ENCODE data around the gene RNF212. TPM values are rescaled to one million over a fixed set of nuclear protein-coding genes. Genes with fewer than 3 reads are reported as not detected.

Gene RNF212
- total RNA-seq, 1 donor from 2014 or later: 7.9 TPM

DNA sequence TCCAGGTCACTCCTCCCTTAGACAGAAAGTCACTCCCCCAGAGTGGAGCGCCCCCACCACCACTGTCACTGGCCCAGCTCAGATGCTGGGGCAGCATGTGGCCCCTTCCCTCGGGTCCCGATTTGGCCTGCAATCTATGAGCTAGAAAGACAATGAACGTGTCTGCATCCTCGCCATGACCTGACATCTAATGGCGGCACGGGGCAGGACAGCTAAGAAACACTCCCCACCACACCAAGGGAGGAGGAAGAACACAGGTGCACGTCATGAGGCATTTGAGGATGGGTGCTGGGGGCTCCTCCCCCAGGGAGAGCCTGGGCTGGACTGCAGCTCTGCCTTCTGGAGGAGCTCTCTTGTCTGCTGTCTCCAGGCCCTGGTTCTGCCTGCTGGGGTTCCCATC is 8.7 kb downstream of the RNF212 start:
- TF ChIP-seq, protein P1, sequence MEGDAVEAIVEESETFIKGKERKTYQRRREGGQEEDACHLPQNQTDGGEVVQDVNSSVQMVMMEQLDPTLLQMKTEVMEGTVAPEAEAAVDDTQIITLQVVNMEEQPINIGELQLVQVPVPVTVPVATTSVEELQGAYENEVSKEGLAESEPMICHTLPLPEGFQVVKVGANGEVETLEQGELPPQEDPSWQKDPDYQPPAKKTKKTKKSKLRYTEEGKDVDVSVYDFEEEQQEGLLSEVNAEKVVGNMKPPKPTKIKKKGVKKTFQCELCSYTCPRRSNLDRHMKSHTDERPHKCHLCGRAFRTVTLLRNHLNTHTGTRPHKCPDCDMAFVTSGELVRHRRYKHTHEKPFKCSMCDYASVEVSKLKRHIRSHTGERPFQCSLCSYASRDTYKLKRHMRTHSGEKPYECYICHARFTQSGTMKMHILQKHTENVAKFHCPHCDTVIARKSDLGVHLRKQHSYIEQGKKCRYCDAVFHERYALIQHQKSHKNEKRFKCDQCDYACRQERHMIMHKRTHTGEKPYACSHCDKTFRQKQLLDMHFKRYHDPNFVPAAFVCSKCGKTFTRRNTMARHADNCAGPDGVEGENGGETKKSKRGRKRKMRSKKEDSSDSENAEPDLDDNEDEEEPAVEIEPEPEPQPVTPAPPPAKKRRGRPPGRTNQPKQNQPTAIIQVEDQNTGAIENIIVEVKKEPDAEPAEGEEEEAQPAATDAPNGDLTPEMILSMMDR (IDR thresholded peaks at IDR 0.05): no peak
- TF ChIP-seq POLR2AphosphoS5 (IDR thresholded peaks at IDR 0.05; ENCODE audit: insufficient read depth in 1 of 2, low read depth in 1 of 2): no peak
- no peak for TF ChIP-seq POLR2A (IDR thresholded peaks at IDR 0.05)
- intact Hi-C loops (cut with DNase I): no loop called here
- no peaks in the 10 kb centered on the region for H3K9me3 ChIP-seq
- no peaks in the 10 kb centered on the region for H3K4me1 ChIP-seq
- H3K27me3 ChIP-seq: no peaks in the 10 kb centered on the region
- H3K36me3 ChIP-seq: no peaks in the 10 kb centered on the region
- H3K27ac ChIP-seq: no peak overlapping the region
- no peak overlapping the region for H3K4me3 ChIP-seq
- peak in 1 of 2 donors; percentile 95 for DNase-seq (ENCODE audit: extremely low spot score in 2 of 2)

DNA sequence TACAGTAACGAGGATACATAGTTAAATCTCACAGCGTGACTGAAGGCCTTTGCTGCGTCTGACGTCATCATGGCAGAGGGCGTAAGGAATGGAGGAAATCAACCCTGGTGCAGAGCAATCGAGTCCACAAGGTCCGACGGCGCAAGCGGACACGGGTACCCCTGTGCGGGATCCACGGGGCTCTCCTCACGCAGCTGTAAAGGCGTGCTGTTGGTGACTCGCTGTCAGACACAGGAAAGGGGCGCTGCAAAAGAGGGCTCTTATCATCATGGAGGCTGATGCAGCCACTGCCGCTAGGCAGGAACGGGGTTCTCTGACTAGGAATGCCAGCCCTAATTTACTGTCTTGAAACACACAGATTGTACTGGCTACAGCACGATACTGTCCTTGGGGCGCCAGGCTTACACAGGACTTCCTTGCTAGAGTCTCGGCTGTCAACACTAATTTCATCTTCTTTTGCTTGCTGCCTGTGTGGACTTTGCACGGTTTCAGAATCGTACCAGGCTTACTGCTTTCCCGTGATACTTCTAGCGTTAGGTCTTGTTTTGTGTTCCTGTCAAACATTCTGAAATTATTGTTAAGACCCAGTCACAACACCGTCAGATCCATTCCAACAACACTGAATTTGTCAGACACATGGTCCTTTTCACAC is 13.6 kb downstream of the RNF212 start:
- Histone ChIP-seq H3K9me3 (no peaks in the 10 kb centered on the region), H3K4me3 (no peak overlapping the region), H3K27me3 (no peaks in the 10 kb centered on the region), H3K4me1 (no peaks in the 10 kb centered on the region), H3K36me3 (no peaks in the 10 kb centered on the region), H3K27ac (no peak overlapping the region)
- peak in 1 of 2 donors; percentile 77 for DNase-seq (ENCODE audit: extremely low spot score in 2 of 2)
- TF ChIP-seq POLR2A (IDR thresholded peaks at IDR 0.05) (no peak), POLR2AphosphoS5 (IDR thresholded peaks at IDR 0.05; ENCODE audit: insufficient read depth in 1 of 2, low read depth in 1 of 2) (no peak)
- TF ChIP-seq, protein P1 (IDR thresholded peaks at IDR 0.05): no peak
- intact Hi-C loops (cut with DNase I): no loop called here

DNA sequence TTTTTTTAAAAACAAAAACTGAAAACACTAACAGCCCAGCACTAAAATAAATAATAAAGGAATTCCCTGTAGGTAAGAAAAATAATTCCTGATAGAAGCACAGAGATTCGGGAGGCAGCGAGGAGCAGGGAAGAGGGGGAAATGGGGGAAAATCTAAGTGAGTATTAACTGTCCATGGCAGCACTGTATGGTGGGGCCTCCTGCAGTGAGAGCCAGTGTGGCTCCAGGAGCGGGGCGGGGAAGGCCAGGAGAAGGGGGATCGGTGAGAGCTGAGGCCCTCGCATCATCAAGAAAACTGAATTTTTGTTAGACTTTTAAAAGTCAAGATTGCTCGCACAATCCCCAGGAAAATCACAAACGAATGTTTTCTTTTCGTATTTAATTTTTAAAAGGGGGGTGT is 14.1 kb downstream of the RNF212 start:
- no peak overlapping the region for H3K27ac ChIP-seq
- intact Hi-C loops (cut with DNase I): no loop called here
- H3K36me3 ChIP-seq: no peaks in the 10 kb centered on the region
- H3K27me3 ChIP-seq: no peaks in the 10 kb centered on the region
- H3K4me1 ChIP-seq: no peaks in the 10 kb centered on the region
- no peak for DNase-seq (ENCODE audit: extremely low spot score in 2 of 2)
- H3K4me3 ChIP-seq: no peak overlapping the region
- H3K9me3 ChIP-seq: no peaks in the 10 kb centered on the region
- TF ChIP-seq POLR2AphosphoS5 (IDR thresholded peaks at IDR 0.05; ENCODE audit: insufficient read depth in 1 of 2, low read depth in 1 of 2): no peak
- no peak for TF ChIP-seq POLR2A (IDR thresholded peaks at IDR 0.05)
- TF ChIP-seq, protein P1 (IDR thresholded peaks at IDR 0.05): no peak

DNA sequence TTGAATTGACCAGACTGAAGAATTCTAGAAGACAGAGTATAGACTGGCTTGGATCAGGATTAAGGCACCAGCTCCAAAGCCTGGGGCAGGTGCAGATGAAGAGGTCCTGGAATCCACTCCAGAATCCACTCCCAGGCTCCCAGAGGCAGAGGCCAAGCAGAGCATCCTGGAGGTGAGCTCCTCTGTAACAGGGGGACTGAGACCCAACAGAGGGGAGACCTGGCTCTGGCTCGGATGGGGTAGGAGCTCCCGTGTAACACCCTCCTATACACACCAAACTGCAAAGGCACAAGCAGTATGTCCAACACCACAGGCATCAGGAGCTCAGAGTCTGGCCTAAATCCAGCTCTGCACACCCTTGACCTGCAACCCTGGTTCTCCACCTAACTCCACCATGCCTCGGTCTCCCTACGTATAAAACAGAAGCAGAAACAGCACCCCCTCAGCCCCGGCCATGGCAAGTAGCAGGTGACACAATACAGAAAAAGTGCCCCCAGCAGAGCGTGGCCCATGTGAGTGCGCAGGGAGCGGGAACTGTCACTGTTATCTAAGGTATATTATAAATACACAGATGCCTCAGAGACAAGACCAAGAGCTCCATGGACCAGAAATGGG is 14.9 kb downstream of the RNF212 start:
- intact Hi-C loops (cut with DNase I): no loop called here
- Histone ChIP-seq H3K9me3 (no peaks in the 10 kb centered on the region), H3K27ac (no peak overlapping the region), H3K4me3 (no peak overlapping the region), H3K27me3 (no peaks in the 10 kb centered on the region), H3K36me3 (no peaks in the 10 kb centered on the region), H3K4me1 (no peaks in the 10 kb centered on the region)
- TF ChIP-seq POLR2AphosphoS5 (IDR thresholded peaks at IDR 0.05; ENCODE audit: insufficient read depth in 1 of 2, low read depth in 1 of 2) (no peak), POLR2A (IDR thresholded peaks at IDR 0.05) (no peak)
- TF ChIP-seq, protein P1 (IDR thresholded peaks at IDR 0.05): no peak
- DNase-seq (ENCODE audit: extremely low spot score in 2 of 2): peak; percentile 52 to 82

DNA sequence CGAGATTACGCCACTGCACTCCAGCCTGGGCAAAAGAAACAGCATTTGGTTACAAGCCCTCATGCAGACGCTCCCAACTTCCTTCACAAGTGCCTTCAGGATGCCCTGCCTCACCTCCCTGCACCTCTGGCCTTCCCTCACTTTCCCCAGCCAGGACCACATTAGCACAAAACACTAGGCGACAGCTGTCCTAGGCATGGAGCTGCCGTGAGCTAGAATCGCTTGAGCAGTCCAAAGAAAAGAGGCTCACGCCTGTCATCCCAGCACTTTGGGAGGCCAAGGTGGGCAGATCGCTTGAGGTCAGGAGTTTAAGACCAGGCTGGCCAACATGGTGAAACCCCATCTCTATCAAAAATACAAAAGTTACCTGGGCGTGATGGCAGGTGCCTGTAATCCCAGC is 15.8 kb downstream of the RNF212 start:
- peak; percentile 22 to 46 for DNase-seq (ENCODE audit: extremely low spot score in 2 of 2)
- Histone ChIP-seq H3K27ac (no peak overlapping the region), H3K4me3 (no peak overlapping the region), H3K9me3 (no peaks in the 10 kb centered on the region), H3K27me3 (no peaks in the 10 kb centered on the region), H3K36me3 (no peaks in the 10 kb centered on the region), H3K4me1 (no peaks in the 10 kb centered on the region)
- intact Hi-C loops (cut with DNase I): no loop called here
- TF ChIP-seq POLR2AphosphoS5 (IDR thresholded peaks at IDR 0.05; ENCODE audit: insufficient read depth in 1 of 2, low read depth in 1 of 2): no peak
- TF ChIP-seq, protein P1 (IDR thresholded peaks at IDR 0.05): no peak
- no peak for TF ChIP-seq POLR2A (IDR thresholded peaks at IDR 0.05)
